SU-DHL-6 (cell line): ENCODE measurements around the gene ATG2A.

Source experiments
- H2AFZ ChIP-seq: fragments of 200-600 bp; sonication (generic); 2 replicates; pipeline ENCODE4 v1.6.1; 2014; ENCODE audit warnings: low read depth, mild to moderate bottlenecking, moderate library complexity, mixed read lengths, antibody characterized with exemption, low read length; ENCODE audit not compliant: severe bottlenecking
- H3F3A ChIP-seq: fragments of 200-600 bp; shearing (Covaris generic); 2 replicates; pipeline ENCODE4 v1.6.0; 2016; ENCODE audit warnings: antibody characterized with exemption, mild to moderate bottlenecking; ENCODE audit not compliant: insufficient read depth
- H3K27ac ChIP-seq: fragments of 200-600 bp; sonication (generic); 2 replicates; pipeline ENCODE4 v1.5.1; 2016; ENCODE audit warnings: low read depth, mild to moderate bottlenecking, low read length, moderate library complexity, mixed read lengths
- H3K27me3 ChIP-seq: fragments of 200-600 bp; sonication (generic), shearing (Covaris generic); 2 replicates; pipeline ENCODE4 v1.6.0; 2014; ENCODE audit warnings: mild to moderate bottlenecking, low read length
- H3K36me3 ChIP-seq: fragments of 200-600 bp; sonication (generic); 2 replicates; pipeline ENCODE4 v1.6.1; 2014; ENCODE audit warnings: mild to moderate bottlenecking, low read length, mixed read lengths
- H3K4me2 ChIP-seq: fragments of 300-600, 200-600 bp; shearing (Covaris generic), sonication (generic); 2 replicates; pipeline ENCODE4 v1.6.0; 2014; ENCODE audit warnings: low read length, low read depth, mild to moderate bottlenecking; ENCODE audit not compliant: poor library complexity, severe bottlenecking
- H3K4me3 ChIP-seq: fragments of 200-600 bp; sonication (generic); 2 replicates; pipeline ENCODE4 v1.5.1; 2014; ENCODE audit warnings: antibody characterized with exemption, low read length, mild to moderate bottlenecking, mixed read lengths; ENCODE audit not compliant: insufficient read depth, poor library complexity, severe bottlenecking
- H3K79me2 ChIP-seq: fragments of 200-600 bp; sonication (generic); 2 replicates; pipeline ENCODE4 v1.6.1; 2014; ENCODE audit warnings: mild to moderate bottlenecking, low read length, moderate library complexity; ENCODE audit not compliant: insufficient read depth
- H3K9ac ChIP-seq: fragments of 200-600 bp; sonication (generic); 2 replicates; pipeline ENCODE4 v1.7.0; 2014; ENCODE audit warnings: mild to moderate bottlenecking, low read length
- H3K9me2 ChIP-seq: fragments of 200-600 bp; sonication (generic); replicated peaks from 2 replicates; pipeline ENCODE4 v1.6.1; 2014; ENCODE audit warnings: low read length; ENCODE audit not compliant: insufficient read depth
- H3K9me3 ChIP-seq: fragments of 200-600 bp; sonication (generic); 2 replicates; pipeline ENCODE4 v1.6.1; 2014; ENCODE audit warnings: low read length, mixed read lengths; ENCODE audit not compliant: insufficient read depth
- H4K20me1 ChIP-seq: fragments of 200-600 bp; sonication (generic); 2 replicates; pipeline ENCODE4 v1.6.1; 2014; ENCODE audit warnings: low read depth, mild to moderate bottlenecking, antibody characterized with exemption, low read length, moderate library complexity, mixed read lengths
- CTCF ChIP-seq: fragments of 200-600 bp; sonication (generic); IDR thresholded peaks from one replicate; pipeline ENCODE4 v1.5.1; 2017; ENCODE audit warnings: antibody characterized with exemption, mild to moderate bottlenecking, low read length, moderate library complexity; ENCODE audit not compliant: insufficient read depth, poor library complexity, severe bottlenecking
- EZH2phosphoT487 ChIP-seq: fragments of 200-600 bp; sonication (generic), shearing (Covaris generic); conservative IDR thresholded peaks from 2 replicates; pipeline ENCODE4 v1.6.1; 2018; ENCODE audit warnings: mild to moderate bottlenecking, antibody characterized with exemption, low read length, moderate library complexity, mixed read lengths

ATG2A gene

GRCh38 chr11:64908766-64909165, 8.2 kb downstream of the ATG2A start:
- no peak overlapping the region for H3K27ac ChIP-seq
- H3F3A ChIP-seq, result no peaks in the 10 kb centered on the region
- H3K4me2 ChIP-seq, result no peak overlapping the region
- TF ChIP-seq CTCF, result no peak
- TF ChIP-seq EZH2phosphoT487, result no peak
- H3K36me3 ChIP-seq, result no peaks in the 10 kb centered on the region
- no peak overlapping the region for H3K9ac ChIP-seq
- H3K4me3 ChIP-seq, result no peak overlapping the region
- H2AFZ ChIP-seq, result no peak overlapping the region
- no peaks in the 10 kb centered on the region for H3K9me2 ChIP-seq
- H3K79me2 ChIP-seq, result no peaks in the 10 kb centered on the region
- no peaks in the 10 kb centered on the region for H4K20me1 ChIP-seq
- H3K9me3 ChIP-seq, result no peaks in the 10 kb centered on the region
- no peaks in the 10 kb centered on the region for H3K27me3 ChIP-seq

- Histone ChIP-seq H4K20me1 (no peaks in the 10 kb centered on the region), H3K9me3 (no peaks in the 10 kb centered on the region), H2AFZ (no peak overlapping the region), H3K36me3 (no peaks in the 10 kb centered on the region), H3K9me2 (no peaks in the 10 kb centered on the region), H3K79me2 (no peaks in the 10 kb centered on the region), H3K27ac (no peak overlapping the region), H3F3A (no peaks in the 10 kb centered on the region), H3K9ac (no peak overlapping the region), H3K4me3 (no peak overlapping the region), H3K4me2 (no peak overlapping the region), H3K27me3 (no peaks in the 10 kb centered on the region)
- no peak for TF ChIP-seq CTCF
- no peak for TF ChIP-seq EZH2phosphoT487
Measured at GRCh38 chr11:64906314-64906635, 10.7 kb downstream of the ATG2A start.

- Histone ChIP-seq H3K4me2 (no peak overlapping the region), H3K79me2 (no peaks in the 10 kb centered on the region), H3K4me3 (no peak overlapping the region), H4K20me1 (no peaks in the 10 kb centered on the region), H3F3A (no peaks in the 10 kb centered on the region), H3K9me2 (no peaks in the 10 kb centered on the region), H3K9ac (no peak overlapping the region), H3K36me3 (no peaks in the 10 kb centered on the region), H3K9me3 (no peaks in the 10 kb centered on the region), H3K27me3 (no peaks in the 10 kb centered on the region), H3K27ac (no peak overlapping the region), H2AFZ (no peak overlapping the region)
- TF ChIP-seq CTCF (no peak), EZH2phosphoT487 (no peak)
Measured at GRCh38 chr11:64905516-64906313, 11.3 kb downstream of the ATG2A start.
